GM12801 (cell line): ENCODE measurements around the gene KIF18B.

Source experiments
- CTCF ChIP-seq: IDR thresholded peaks from one replicate; pipeline ENCODE4 v1.5.1; 2011; ENCODE audit warnings: control low read depth; ENCODE audit not compliant: insufficient read length; ENCODE audit errors: extremely low read depth

The KIF18B gene

DNA sequence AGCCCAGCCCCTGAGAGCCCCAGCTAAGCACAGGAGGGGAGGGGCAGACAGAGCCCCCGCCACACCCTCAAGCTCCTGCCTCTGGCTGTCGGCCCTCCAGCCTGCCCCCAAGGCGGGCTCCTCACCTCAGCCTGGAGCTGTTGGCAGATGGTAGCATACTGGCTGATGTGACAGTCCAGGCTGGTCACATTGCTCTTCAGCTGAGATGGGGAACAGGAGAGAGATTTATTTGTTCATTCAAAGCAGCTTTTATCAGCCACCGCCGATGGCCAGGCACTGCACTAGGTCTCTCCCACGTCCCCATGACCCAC lies 14.8 kb downstream of the KIF18B start:
- no peak for TF ChIP-seq CTCF

GRCh38 chr17:44932096-44932786 lies 15.3 kb downstream of the KIF18B start:
- TF ChIP-seq CTCF = no peak

DNA sequence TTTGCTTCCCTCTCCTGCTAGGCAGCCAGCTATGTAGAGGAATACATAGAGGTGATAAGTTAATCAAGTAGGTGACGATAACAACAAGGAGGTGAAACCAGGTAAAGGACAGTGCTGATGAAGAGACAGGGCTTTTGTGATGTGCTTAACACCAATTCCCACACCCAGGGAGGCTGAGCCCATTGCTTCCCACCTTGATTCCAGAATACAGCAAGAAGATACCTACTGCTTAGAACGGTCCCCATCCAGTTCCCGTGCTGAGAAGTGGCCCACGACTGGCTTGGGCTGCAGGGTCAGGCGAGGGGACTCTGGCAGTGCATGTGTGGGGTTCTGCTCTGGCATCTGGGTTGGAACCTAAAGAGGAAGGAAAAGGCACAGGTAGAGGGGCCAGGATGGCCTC lies 16.2 kb downstream of the KIF18B start:
- TF ChIP-seq CTCF = no peak

GRCh38 chr17:44930667-44931066 lies 16.9 kb downstream of the KIF18B start:
- TF ChIP-seq CTCF = no peak

- TF ChIP-seq CTCF = no peak
Measured at GRCh38 chr17:44928950-44929720, 18.4 kb downstream of the KIF18B start.

DNA sequence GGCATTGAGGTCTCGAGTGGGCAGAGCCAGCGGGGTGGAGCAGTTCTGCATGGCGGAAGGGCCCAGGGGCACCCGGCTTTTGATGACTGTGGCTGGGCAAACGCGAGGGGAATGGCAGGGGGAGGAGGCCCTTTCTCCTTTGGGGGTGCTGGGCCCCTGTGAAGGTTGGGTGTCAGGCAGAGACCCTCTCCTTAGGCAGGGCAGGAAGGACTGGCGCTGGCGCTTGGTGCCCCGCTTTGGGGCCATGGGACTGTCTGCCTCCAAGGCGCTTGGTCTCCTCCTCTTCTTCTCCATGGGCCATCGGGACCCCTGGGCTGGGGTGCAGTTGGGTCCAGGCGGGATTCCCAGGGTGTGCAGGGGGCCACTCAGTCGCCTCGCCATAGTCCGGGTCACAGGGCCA lies 19.4 kb downstream of the KIF18B start:
- no peak for TF ChIP-seq CTCF

DNA sequence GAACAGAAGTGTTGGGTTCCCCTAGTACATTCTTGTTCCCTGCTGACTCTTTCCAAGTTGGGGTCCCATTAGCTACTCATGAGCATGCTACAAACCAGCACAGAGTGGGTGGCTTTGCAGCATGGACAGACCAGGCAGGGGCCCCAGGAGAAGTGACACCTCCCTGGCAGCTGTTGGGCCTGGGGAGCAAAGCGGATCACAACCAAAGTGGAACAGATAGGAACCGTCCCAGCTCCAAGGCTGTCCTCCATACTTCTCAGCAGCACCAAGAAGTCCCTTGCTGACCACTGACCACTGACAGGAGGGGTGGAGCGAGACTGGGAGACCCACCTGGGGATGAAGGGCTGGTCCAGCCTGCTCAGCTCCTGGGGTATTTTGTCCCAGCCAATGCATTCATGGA lies 19.9 kb downstream of the KIF18B start:
- no peak for TF ChIP-seq CTCF
